Mesendoderm (in vitro differentiated cells): ENCODE results near the gene SELENOI.

Source experiments
- DNase-seq: peaks from one replicate; pipeline ENCODE4 v3.0.0; 2013
- H2AK5ac ChIP-seq: 2 replicates; pipeline ENCODE4 v1.6.1; 2013; ENCODE audit warnings: low read length, inconsistent platforms
- H2BK120ac ChIP-seq: 2 replicates; pipeline ENCODE4 v1.6.1; 2013; ENCODE audit warnings: low read depth, mild to moderate bottlenecking, low read length, moderate library complexity, mixed read lengths
- H2BK15ac ChIP-seq: replicated peaks from 2 replicates; pipeline ENCODE4 v1.6.1; 2013; ENCODE audit warnings: low read depth, mild to moderate bottlenecking, moderate library complexity
- H2BK5ac ChIP-seq: 2 replicates; pipeline ENCODE4 v1.6.1; 2013; ENCODE audit warnings: low read length, inconsistent platforms
- H3K18ac ChIP-seq: 2 replicates; pipeline ENCODE4 v1.6.1; 2013; ENCODE audit warnings: mild to moderate bottlenecking, low read length, mixed read lengths
- H3K23ac ChIP-seq: one replicate; pipeline ENCODE4 v1.6.1; 2013; ENCODE audit warnings: low read length
- H3K27ac ChIP-seq: 2 replicates; pipeline ENCODE4 v1.5.1; 2013; ENCODE audit warnings: low read depth, mild to moderate bottlenecking, inconsistent platforms, low read length, moderate library complexity
- H3K27me3 ChIP-seq: 2 replicates; pipeline ENCODE4 v1.6.1; 2013; ENCODE audit warnings: low read length, control low read depth, mild to moderate bottlenecking, inconsistent platforms; ENCODE audit not compliant: insufficient read depth, poor library complexity
- H3K36me3 ChIP-seq: 2 replicates; pipeline ENCODE4 v1.6.1; 2013; ENCODE audit warnings: low read length, inconsistent platforms; ENCODE audit not compliant: control insufficient read depth, insufficient read depth
- H3K4ac ChIP-seq: one replicate; pipeline ENCODE4 v1.6.1; 2013; ENCODE audit warnings: low read depth, mild to moderate bottlenecking, low read length, moderate library complexity
- H3K4me1 ChIP-seq: 2 replicates; pipeline ENCODE4 v1.6.1; 2013; ENCODE audit warnings: low read depth, low read length, inconsistent platforms; ENCODE audit not compliant: control insufficient read depth
- H3K4me2 ChIP-seq: 2 replicates; pipeline ENCODE4 v1.6.1; 2013; ENCODE audit warnings: low read length
- H3K4me3 ChIP-seq: 2 replicates; pipeline ENCODE4 v1.5.1; 2013; ENCODE audit warnings: mild to moderate bottlenecking, low read length
- H3K56ac ChIP-seq: one replicate; pipeline ENCODE4 v1.6.1; 2013; ENCODE audit warnings: low read length
- H3K79me1 ChIP-seq: 2 replicates; pipeline ENCODE4 v1.6.1; 2013; ENCODE audit warnings: low read length, inconsistent platforms
- H3K79me2 ChIP-seq: 2 replicates; pipeline ENCODE4 v1.6.1; 2013; ENCODE audit warnings: mild to moderate bottlenecking, low read length; ENCODE audit not compliant: control insufficient read depth, insufficient read depth
- H3K9ac ChIP-seq: 2 replicates; pipeline ENCODE4 v1.6.1; 2013; ENCODE audit warnings: low read length, inconsistent platforms
- H4K5ac ChIP-seq: one replicate; pipeline ENCODE4 v1.6.1; 2013; ENCODE audit warnings: low read length
- H4K8ac ChIP-seq: one replicate; pipeline ENCODE4 v1.6.1; 2013; ENCODE audit warnings: low read depth, mild to moderate bottlenecking, control low read depth, low read length, moderate library complexity
- WGBS: extraction: QIAGEN DNeasy Blood & Tissue Kit; methylation state at CpG from one replicate; pipeline ENCODE4 v1.1.7; 2013; ENCODE audit warnings: low lambda C conversion rate, missing lambda C conversion rate; ENCODE audit not compliant: insufficient coverage; ENCODE audit errors: extremely low coverage; 5-methylcytosine and 5-hydroxymethylcytosine counted together

The SELENOI gene

DNA sequence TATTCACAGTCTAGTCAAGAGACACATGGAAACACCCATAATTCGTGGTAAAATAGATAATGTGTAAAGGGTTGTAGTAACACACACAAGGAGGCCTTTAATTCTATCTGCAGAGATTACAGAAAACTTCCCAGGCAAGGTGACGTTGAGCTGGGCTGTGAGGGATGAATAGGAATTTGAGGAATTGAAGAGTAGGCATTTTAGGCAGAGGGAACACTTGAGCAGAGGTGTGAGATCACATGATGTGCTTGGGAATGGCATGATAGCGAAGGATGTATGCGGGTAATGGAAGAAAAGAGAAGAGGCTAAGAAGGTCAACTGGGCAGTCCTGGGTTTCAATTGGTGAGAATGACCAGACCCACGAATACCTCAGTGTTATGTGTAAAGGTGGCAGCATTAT is 76.0 kb downstream of the SELENOI start:
- Histone ChIP-seq H3K18ac (no peak overlapping the region), H3K79me2 (no peaks in the 10 kb centered on the region), H2BK15ac (no peak overlapping the region), H2BK5ac (no peak overlapping the region), H3K9ac (no peak overlapping the region), H3K27me3 (no peaks in the 10 kb centered on the region), H2BK120ac (no peak overlapping the region), H3K4me2 (no peak overlapping the region), H3K79me1 (no peaks in the 10 kb centered on the region), H3K23ac (no peak overlapping the region), H3K4me1 (no peaks in the 10 kb centered on the region), H3K27ac (no peak overlapping the region), H3K56ac (no peak overlapping the region), H3K36me3 (no peaks in the 10 kb centered on the region), H3K4me3 (no peak overlapping the region), H3K4ac (no peak overlapping the region), H4K5ac (no peak overlapping the region), H2AK5ac (no peak overlapping the region), H4K8ac (no peak overlapping the region)
- WGBS, result no CpG with 5 or more reads among the region's 5 CpGs
- peak; percentile 80 for DNase-seq

- Histone ChIP-seq H3K4me3 (no peak overlapping the region), H3K4me1 (no peaks in the 10 kb centered on the region), H3K4ac (no peak overlapping the region), H3K36me3 (no peaks in the 10 kb centered on the region), H3K27ac (no peak overlapping the region), H3K79me2 (no peaks in the 10 kb centered on the region), H2BK15ac (no peak overlapping the region), H2BK5ac (no peak overlapping the region), H3K23ac (no peak overlapping the region), H3K4me2 (no peak overlapping the region), H3K18ac (no peak overlapping the region), H3K9ac (no peak overlapping the region), H4K5ac (no peak overlapping the region), H3K79me1 (no peaks in the 10 kb centered on the region), H2BK120ac (no peak overlapping the region), H3K27me3 (no peaks in the 10 kb centered on the region), H2AK5ac (no peak overlapping the region), H3K56ac (no peak overlapping the region), H4K8ac (no peak overlapping the region)
- peak; percentile 50 for DNase-seq
- no CpG with 5 or more reads among the region's 9 CpGs for WGBS
These were observed 77.1 kb downstream of the SELENOI start for GRCh38 chr2:26422947-26423629.

DNA sequence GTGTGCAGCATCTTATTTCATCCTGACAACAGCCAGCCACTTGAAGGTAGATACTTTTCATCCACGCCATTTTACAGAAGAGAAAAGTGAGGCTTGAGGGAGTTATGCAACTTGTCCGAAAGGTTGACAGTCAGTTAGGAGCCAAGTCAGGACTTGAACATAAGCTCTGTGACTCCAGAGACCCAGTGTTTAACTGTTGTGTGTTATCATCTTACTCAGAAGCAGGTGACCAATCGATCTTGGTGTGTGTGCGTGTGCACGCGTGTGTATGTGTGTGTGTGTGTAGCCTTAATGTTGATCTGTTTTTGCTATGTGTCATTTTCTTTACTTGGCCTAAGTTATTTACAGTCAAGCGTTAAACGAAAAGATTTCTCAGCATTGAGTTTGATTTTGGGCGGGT is 77.8 kb downstream of the SELENOI start:
- no peaks in the 10 kb centered on the region for H3K79me1 ChIP-seq
- no peak overlapping the region for H2AK5ac ChIP-seq
- H3K18ac ChIP-seq, result no peak overlapping the region
- no peak overlapping the region for H4K8ac ChIP-seq
- no peak overlapping the region for H2BK120ac ChIP-seq
- DNase-seq, result no peak
- no peak overlapping the region for H3K4me3 ChIP-seq
- no peaks in the 10 kb centered on the region for H3K27me3 ChIP-seq
- H3K56ac ChIP-seq, result no peak overlapping the region
- H3K27ac ChIP-seq, result no peak overlapping the region
- no peaks in the 10 kb centered on the region for H3K4me1 ChIP-seq
- no peak overlapping the region for H3K4ac ChIP-seq
- no peaks in the 10 kb centered on the region for H3K36me3 ChIP-seq
- no peak overlapping the region for H3K9ac ChIP-seq
- H2BK15ac ChIP-seq, result no peak overlapping the region
- H2BK5ac ChIP-seq, result no peak overlapping the region
- H3K23ac ChIP-seq, result no peak overlapping the region
- H3K79me2 ChIP-seq, result no peaks in the 10 kb centered on the region
- no peak overlapping the region for H4K5ac ChIP-seq
- H3K4me2 ChIP-seq, result no peak overlapping the region
- whole genome bisulfite sequencing, result no CpG with 5 or more reads among the region's 9 CpGs

DNA sequence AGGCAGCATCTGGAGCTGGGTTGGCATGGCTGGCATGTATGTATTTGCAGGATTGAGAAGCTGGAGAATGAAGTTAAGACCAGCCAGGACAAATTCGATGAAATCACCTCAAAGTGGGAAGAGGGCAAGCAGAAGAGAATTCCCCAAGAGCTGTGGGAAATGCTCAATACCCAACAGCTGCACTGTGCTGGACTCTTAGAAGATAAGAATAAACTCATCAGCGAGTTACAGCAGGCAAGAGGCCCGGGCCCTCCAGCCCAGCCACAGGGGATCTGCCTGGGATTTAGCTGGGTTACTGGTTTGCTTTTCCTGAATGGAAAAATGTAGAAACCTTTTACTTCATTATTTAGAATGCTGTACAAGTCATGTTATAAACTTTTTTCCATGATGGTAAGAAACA is 78.3 kb downstream of the SELENOI start:
- Histone ChIP-seq H2BK120ac (no peak overlapping the region), H3K79me2 (no peaks in the 10 kb centered on the region), H2AK5ac (no peak overlapping the region), H4K5ac (no peak overlapping the region), H3K4ac (no peak overlapping the region), H3K27ac (no peak overlapping the region), H3K9ac (no peak overlapping the region), H3K56ac (no peak overlapping the region), H2BK15ac (no peak overlapping the region), H3K4me3 (no peak overlapping the region), H2BK5ac (no peak overlapping the region), H3K79me1 (no peaks in the 10 kb centered on the region), H3K23ac (no peak overlapping the region), H3K36me3 (no peaks in the 10 kb centered on the region), H4K8ac (no peak overlapping the region), H3K4me1 (no peaks in the 10 kb centered on the region), H3K4me2 (no peak overlapping the region), H3K27me3 (no peaks in the 10 kb centered on the region), H3K18ac (no peak overlapping the region)
- WGBS, result no CpG with 5 or more reads among the region's 3 CpGs
- DNase-seq, result no peak

GRCh38 chr2:26428846-26429245 is 82.9 kb downstream of the SELENOI start:
- H3K27ac ChIP-seq, result no peak overlapping the region
- no peak overlapping the region for H3K4me3 ChIP-seq
- H2AK5ac ChIP-seq, result no peak overlapping the region
- no peaks in the 10 kb centered on the region for H3K36me3 ChIP-seq
- no peak for DNase-seq
- no peak overlapping the region for H4K8ac ChIP-seq
- no peak overlapping the region for H3K4me2 ChIP-seq
- H3K4ac ChIP-seq, result no peak overlapping the region
- no peaks in the 10 kb centered on the region for H3K4me1 ChIP-seq
- H3K56ac ChIP-seq, result no peak overlapping the region
- no peak overlapping the region for H2BK120ac ChIP-seq
- no peak overlapping the region for H2BK5ac ChIP-seq
- no peak overlapping the region for H3K18ac ChIP-seq
- no peak overlapping the region for H3K9ac ChIP-seq
- no peaks in the 10 kb centered on the region for H3K27me3 ChIP-seq
- H4K5ac ChIP-seq, result no peak overlapping the region
- no CpG with 5 or more reads among the region's 2 CpGs for WGBS
- H2BK15ac ChIP-seq, result no peak overlapping the region
- H3K23ac ChIP-seq, result no peak overlapping the region
- no peaks in the 10 kb centered on the region for H3K79me1 ChIP-seq
- no peaks in the 10 kb centered on the region for H3K79me2 ChIP-seq
